Measurements from ENCODE around the gene HRAS.

HRAS gene

DNA sequence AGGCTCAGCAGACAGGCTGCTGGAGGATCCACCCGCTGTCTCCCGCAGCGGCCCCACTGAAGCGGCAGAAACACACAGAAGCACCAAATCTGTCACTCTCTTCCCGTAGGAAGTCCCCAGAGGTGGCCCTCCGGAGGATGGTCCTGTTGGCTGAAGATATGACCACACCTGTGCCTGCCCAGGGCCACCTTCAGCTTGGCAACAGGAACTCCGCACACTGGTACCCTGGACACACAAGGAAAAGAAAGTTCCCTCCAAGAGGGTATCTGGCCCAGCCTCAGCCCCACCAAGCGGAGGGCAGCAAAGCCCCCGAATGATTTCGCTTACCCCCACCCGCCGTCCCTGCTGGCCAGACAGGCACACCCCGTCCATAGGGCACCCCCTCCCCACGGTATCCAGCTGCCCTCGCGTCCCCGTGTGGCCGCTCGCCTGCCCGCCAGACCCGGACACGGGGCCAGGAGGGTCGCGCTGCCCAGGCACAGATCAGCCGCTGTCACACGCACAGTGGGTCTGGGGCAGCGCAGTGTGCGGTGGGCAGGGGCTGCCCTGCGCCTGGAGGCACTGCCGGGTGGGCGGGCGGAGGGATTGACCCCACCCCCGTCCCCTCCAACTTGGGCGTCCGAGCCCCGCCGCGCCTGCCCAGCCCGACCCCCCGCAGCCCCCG, 32.4 kb upstream of the HRAS start:
- DNase-seq (ENCODE audit: insufficient read length, low spot score) (no peak), FAIRE-seq (no peak)
- no peak for TF ChIP-seq PAX5 (IDR thresholded peaks at IDR 0.05; ENCODE audit: insufficient read depth, low read length, severe bottlenecking)
- no peak for TF ChIP-seq POU2F2 (IDR thresholded peaks at IDR 0.05; ENCODE audit: low read depth, low read length)

- no peak for TF ChIP-seq SPI1 (IDR thresholded peaks at IDR 0.05; ENCODE audit: low read depth, low read length)
- TF ChIP-seq PAX5 (IDR thresholded peaks at IDR 0.05; ENCODE audit: insufficient read depth, low read length, severe bottlenecking): no peak
- TF ChIP-seq POLR2A (IDR thresholded peaks at IDR 0.05; ENCODE audit: low read depth, low read length): no peak
- no peak for TF ChIP-seq TAF1 (IDR thresholded peaks at IDR 0.05; ENCODE audit: low read depth, low read length)
- no peak for TF ChIP-seq POLR2AphosphoS5 (IDR thresholded peaks at IDR 0.05; ENCODE audit: low read depth, low read length)
- no peak for TF ChIP-seq POU2F2 (IDR thresholded peaks at IDR 0.05; ENCODE audit: low read depth, low read length)
- peak; percentile 61 for FAIRE-seq
- no peak for DNase-seq (ENCODE audit: insufficient read length, low spot score)
Observed at GRCh38 chr11:567011-567628, 31.7 kb upstream of the HRAS start.

DNA sequence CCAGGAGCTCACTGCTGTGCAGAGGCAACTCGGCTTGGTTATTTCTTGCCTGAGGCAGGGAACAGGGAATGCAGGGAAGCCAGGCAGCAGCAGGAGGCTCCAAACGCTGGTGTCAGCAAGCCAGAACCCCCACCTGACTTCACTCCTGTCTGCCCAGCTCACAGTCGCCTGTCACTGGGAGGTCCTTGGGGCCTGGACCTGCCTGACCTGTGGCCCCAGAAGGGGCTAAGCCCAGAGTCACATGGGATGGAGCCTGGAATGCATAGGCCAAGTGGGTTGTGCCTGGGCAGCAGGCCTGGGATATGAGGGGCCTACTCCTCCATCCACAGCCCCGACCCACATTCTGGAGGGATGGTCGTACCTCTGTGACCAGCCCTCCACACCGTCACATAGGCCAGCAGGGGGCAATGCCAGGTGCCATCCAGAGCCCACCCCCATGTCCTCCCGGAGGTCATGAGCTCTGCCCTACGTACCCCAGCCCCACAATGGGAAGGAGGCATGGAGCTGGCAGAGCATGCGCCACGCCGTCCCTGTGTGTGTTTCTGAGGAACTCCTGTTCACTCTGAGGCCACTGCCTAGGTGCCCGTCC, 30.6 kb upstream of the HRAS start:
- DNase-seq (ENCODE audit: insufficient read length, low spot score): no peak
- no peak for FAIRE-seq
- no peak for TF ChIP-seq SPI1 (IDR thresholded peaks at IDR 0.05; ENCODE audit: low read depth, low read length)
- no peak for TF ChIP-seq TAF1 (IDR thresholded peaks at IDR 0.05; ENCODE audit: low read depth, low read length)
- no peak for TF ChIP-seq PAX5 (IDR thresholded peaks at IDR 0.05; ENCODE audit: insufficient read depth, low read length, severe bottlenecking)

DNA sequence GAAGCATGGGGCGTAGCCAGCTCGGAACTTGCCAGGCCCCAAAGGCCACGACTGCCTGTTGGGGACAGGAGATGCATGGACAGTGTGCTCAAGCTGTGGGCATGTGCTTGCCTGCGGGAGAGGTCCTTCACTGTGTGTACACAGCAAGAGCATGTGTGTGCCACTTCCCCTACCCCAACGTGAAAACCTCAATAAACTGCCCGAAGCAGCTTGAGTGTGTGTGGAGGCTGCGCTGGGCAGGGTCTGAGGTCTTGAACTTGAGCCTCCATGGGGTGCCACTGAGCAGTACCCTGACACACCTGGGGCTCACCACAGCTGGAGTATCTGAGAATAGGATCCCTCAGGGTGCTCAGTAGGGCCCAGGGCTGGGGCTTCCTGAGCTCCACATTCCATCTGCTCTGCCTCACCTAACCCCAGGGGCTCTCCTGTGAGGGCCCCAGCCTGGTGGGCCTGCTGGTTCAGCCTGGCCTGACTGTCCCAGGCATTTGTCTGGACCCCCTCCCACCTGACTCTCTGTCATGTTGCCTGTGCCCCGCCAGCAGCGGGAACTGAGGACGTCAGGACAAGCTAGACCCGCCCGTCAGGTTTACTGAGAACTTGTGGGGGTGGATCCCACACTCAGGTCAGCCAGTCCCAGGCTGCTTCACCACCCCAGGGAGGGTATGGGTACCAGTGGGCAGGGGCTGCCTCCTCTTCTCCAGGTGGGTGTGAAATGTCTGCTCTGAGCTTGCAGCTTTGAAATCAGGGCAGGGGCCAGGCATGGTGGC, 28.6 kb upstream of the HRAS start:
- TF ChIP-seq PAX5 (IDR thresholded peaks at IDR 0.05; ENCODE audit: insufficient read depth, low read length, severe bottlenecking): no peak
- TF ChIP-seq TAF1 (IDR thresholded peaks at IDR 0.05; ENCODE audit: low read depth, low read length): no peak
- no peak for TF ChIP-seq POLR2AphosphoS5 (IDR thresholded peaks at IDR 0.05; ENCODE audit: low read depth, low read length)
- TF ChIP-seq POLR2A (IDR thresholded peaks at IDR 0.05; ENCODE audit: low read depth, low read length): no peak
- no peak for TF ChIP-seq POU2F2 (IDR thresholded peaks at IDR 0.05; ENCODE audit: low read depth, low read length)
- TF ChIP-seq SPI1 (IDR thresholded peaks at IDR 0.05; ENCODE audit: low read depth, low read length): no peak
- FAIRE-seq (no peak), DNase-seq (ENCODE audit: insufficient read length, low spot score) (no peak)

- DNase-seq (ENCODE audit: insufficient read length, low spot score) (no peak), FAIRE-seq (no peak)
- TF ChIP-seq POU2F2 (IDR thresholded peaks at IDR 0.05; ENCODE audit: low read depth, low read length): no peak
- TF ChIP-seq POLR2A (IDR thresholded peaks at IDR 0.05; ENCODE audit: low read depth, low read length): no peak
- no peak for TF ChIP-seq PAX5 (IDR thresholded peaks at IDR 0.05; ENCODE audit: insufficient read depth, low read length, severe bottlenecking)
- TF ChIP-seq TAF1 (IDR thresholded peaks at IDR 0.05; ENCODE audit: low read depth, low read length): no peak
- TF ChIP-seq SPI1 (IDR thresholded peaks at IDR 0.05; ENCODE audit: low read depth, low read length): no peak
- TF ChIP-seq POLR2AphosphoS5 (IDR thresholded peaks at IDR 0.05; ENCODE audit: low read depth, low read length): no peak
Observed at GRCh38 chr11:563066-563811, 27.9 kb upstream of the HRAS start.

DNA sequence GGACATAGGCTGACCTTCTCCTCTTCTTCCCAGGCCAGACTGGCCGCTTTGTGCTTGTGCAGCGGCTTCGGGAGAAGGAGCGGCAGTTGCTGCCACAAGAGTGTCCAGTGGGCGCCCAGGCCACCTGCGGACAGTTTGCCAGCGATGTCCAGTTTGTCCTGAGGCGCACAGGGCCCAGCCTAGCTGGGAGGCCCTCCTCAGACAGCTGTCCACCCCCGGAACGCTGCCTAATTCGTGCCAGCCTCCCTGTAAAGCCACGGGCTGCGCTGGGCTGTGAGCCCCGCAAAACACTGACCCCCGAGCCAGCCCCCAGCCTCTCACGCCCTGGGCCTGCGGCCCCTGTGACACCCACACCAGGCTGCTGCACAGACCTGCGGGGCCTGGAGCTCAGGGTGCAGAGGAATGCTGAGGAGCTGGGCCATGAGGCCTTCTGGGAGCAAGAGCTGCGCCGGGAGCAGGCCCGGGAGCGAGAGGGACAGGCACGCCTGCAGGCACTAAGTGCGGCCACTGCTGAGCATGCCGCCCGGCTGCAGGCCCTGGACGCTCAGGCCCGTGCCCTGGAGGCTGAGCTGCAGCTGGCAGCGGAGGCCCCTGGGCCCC, 26.8 kb upstream of the HRAS start:
- FAIRE-seq (no peak), DNase-seq (ENCODE audit: insufficient read length, low spot score) (no peak)
- TF ChIP-seq PAX5 (IDR thresholded peaks at IDR 0.05; ENCODE audit: insufficient read depth, low read length, severe bottlenecking): no peak
- no peak for TF ChIP-seq SPI1 (IDR thresholded peaks at IDR 0.05; ENCODE audit: low read depth, low read length)
- TF ChIP-seq TAF1 (IDR thresholded peaks at IDR 0.05; ENCODE audit: low read depth, low read length): no peak
- TF ChIP-seq POLR2A (IDR thresholded peaks at IDR 0.05; ENCODE audit: low read depth, low read length): no peak
- TF ChIP-seq POLR2AphosphoS5 (IDR thresholded peaks at IDR 0.05; ENCODE audit: low read depth, low read length): no peak
- no peak for TF ChIP-seq POU2F2 (IDR thresholded peaks at IDR 0.05; ENCODE audit: low read depth, low read length)

DNA sequence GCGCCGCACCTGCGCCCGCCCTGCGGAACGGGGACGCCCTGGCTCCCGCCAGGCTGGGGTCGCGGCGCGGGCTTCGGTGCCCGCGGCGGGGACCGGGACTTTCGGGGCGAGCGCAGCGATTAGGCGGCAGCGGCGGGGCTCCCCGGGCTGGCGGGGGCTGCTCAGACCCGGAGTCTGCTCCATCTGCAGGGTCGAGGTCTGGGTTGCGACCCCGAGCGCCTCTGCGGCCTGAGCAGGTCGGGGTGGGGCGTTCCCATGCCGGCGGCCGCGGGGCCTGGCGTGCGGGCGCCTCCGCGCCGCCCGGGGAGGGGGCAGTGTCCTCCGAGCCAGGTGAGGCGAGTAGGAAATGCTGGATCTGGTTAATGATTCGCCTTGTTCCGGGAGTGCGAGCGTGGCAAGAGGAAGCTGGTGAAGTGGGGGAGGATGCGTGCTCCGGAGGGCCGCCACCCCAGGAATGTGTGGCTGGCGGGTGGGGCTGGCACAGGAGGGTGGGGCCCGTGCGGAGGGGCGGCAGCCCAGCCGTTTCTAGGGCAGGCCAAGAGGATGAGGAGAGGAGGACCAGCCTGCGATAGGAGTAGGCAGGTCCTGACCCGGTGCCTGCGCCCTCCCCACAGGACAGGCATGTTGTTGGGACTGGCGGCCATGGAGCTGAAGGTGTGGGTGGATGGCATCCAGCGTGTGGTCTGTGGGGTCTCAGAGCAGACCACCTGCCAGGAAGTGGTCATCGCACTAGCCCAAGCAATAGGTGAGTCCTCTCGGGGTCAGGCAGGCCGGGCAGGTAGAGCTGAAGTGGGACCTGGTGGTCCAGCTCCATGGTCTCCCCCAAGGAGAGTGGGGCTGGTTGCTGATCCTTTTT, 26.0 kb upstream of the HRAS start:
- DNase-seq (ENCODE audit: insufficient read length, low spot score) (no peak), FAIRE-seq (peak; percentile 57)
- TF ChIP-seq SPI1 (IDR thresholded peaks at IDR 0.05; ENCODE audit: low read depth, low read length): no peak
- TF ChIP-seq PAX5 (IDR thresholded peaks at IDR 0.05; ENCODE audit: insufficient read depth, low read length, severe bottlenecking): no peak
- no peak for TF ChIP-seq POU2F2 (IDR thresholded peaks at IDR 0.05; ENCODE audit: low read depth, low read length)
- no peak for TF ChIP-seq TAF1 (IDR thresholded peaks at IDR 0.05; ENCODE audit: low read depth, low read length)
- TF ChIP-seq POLR2AphosphoS5 (IDR thresholded peaks at IDR 0.05; ENCODE audit: low read depth, low read length): no peak
- TF ChIP-seq POLR2A (IDR thresholded peaks at IDR 0.05; ENCODE audit: low read depth, low read length): no peak
